ENCODE results near the gene ZBTB9. TPM values are rescaled to one million over a fixed set of nuclear protein-coding genes. Genes with fewer than 3 reads are reported as not detected.

ZBTB9 gene
- polyA plus RNA-seq (2011; rRNA removed) (6.9 and 9.5 TPM in 2 replicates), polyA plus RNA-seq (2017; fragmentation: RNase III; extraction: RNeasy Plus Mini Kit Qiagen cat#74134 plus additional on column Dnase treatment) (9.1 to 9.9 TPM (median 9.5 TPM) in 3 replicates), polyA minus RNA-seq (2011; rRNA and poly(A)+ RNA removed) (13.9 and 18.0 TPM in 2 replicates)
- polyA plus RNA-seq (2012; cell fraction: cytosol; rRNA removed) = 3.2 and 4.1 TPM in 2 replicates
- polyA plus RNA-seq (2012; cell fraction: nucleus; rRNA removed) = 7.9 and 9.2 TPM in 2 replicates

- ATAC-seq (peak; percentile 98 to 100), FAIRE-seq (no peak), DNase-seq (ENCODE audit: low read depth in 1 of 2, low spot score in 1 of 2) (peak; percentile 93 to 95)
- H3K9me3 ChIP-seq = no peaks in the 10 kb centered on the region
- H3K27ac ChIP-seq = peak within 1 kb of the TSS; percentile 93 to 95
- TF ChIP-seq POLR2A (IDR thresholded peaks at IDR 0.05; ENCODE audit: low read length) (peak; percentile 71), KDM5A (IDR thresholded peaks at IDR 0.05) (0 out of 2 replicates have a peak, but pooled peaks have one; percentile 12), PBX3 (IDR thresholded peaks at IDR 0.05) (no peak), CHD2 (IDR thresholded peaks at IDR 0.05; ENCODE audit: low read length, partially characterized antibody) (no peak), CTCF (IDR thresholded peaks at IDR 0.05) (no peak), BCL3 (IDR thresholded peaks at IDR 0.05) (0 out of 3 replicates have a peak, but pooled peaks have one; percentile 55), MAX (IDR thresholded peaks at IDR 0.05) (peak; percentile 97), ZC3H11A (IDR thresholded peaks at IDR 0.05) (no peak), FOXS1 (CRISPR knock-in tag; IDR thresholded peaks at IDR 0.05) (no peak), NR3C1 (IDR thresholded peaks at IDR 0.05) (no peak), ELK1 (IDR thresholded peaks at IDR 0.05; ENCODE audit: low read depth, low read length) (no peak), PHF8 (IDR thresholded peaks at IDR 0.05; ENCODE audit: borderline replicate concordance, low read depth) (peak; percentile 29), HOXB5 (CRISPR knock-in tag; IDR thresholded peaks at IDR 0.05) (no peak), E2F6 (IDR thresholded peaks at IDR 0.05; ENCODE audit: borderline replicate concordance, low read depth) (peak; percentile 91), POLR2AphosphoS2 (conservative IDR thresholded peaks at IDR 0.05; ENCODE audit: low read length) (no peak), GATA3 (IDR thresholded peaks at IDR 0.05; ENCODE audit: borderline replicate concordance) (no peak), EHMT2 (IDR thresholded peaks at IDR 0.05; ENCODE audit: low read depth) (no peak), HOXA7 (CRISPR knock-in tag; IDR thresholded peaks at IDR 0.05) (no peak), JUN (IDR thresholded peaks at IDR 0.05) (peak; percentile 50 to 51; a peak in 3 of 5 replicates)
- CTCF ChIA-PET = interaction anchor here (1.0 to 2.0 kb wide), 3 partner anchors 28 to 131 kb away, joined by 3 to 12 read pairs (median 3); no protein-coding TSS in a partner anchor
- H3K4me2 ChIP-seq = peak within 1 kb of the TSS; percentile 98
- peaks cover 10% of the 10 kb centered on the region; the same call in 2 of the 3 replicates for H3K4me1 ChIP-seq
- H3K4me3 ChIP-seq = peak within 1 kb of the TSS; percentile 97
- WGBS (ENCODE audit: missing lambda C conversion rate) = under 1% methylated on average over 13 of the region's 65 CpGs
- POLR2A ChIA-PET = interaction anchor here (0.6 to 2.3 kb wide), 8 partner anchors 14 to 165 kb away, joined by 3 to 11 read pairs (median 5); partner anchors contain the start of gene WDR46
Measured at GRCh38 chr6:33454009-33454946, at the start of gene ZBTB9. ZBTB9 (plus strand) TSS chr6:33454576; CDS start chr6:33455101, 525 bp downstream.

All from A549 (cell line).